Osteocyte (in vitro differentiated cells): ENCODE measurements around the gene GABRB3. TPM values are rescaled to one million over a fixed set of nuclear protein-coding genes. Genes with fewer than 3 reads are reported as not detected.

Source experiments
- DNase-seq: peaks from one replicate; pipeline ENCODE4 v3.0.0; 2021; ENCODE audit warnings: mixed read lengths; ENCODE audit not compliant: unreplicated experiment; ENCODE audit errors: extremely low spot score
- H3K27ac Mint-ChIP-seq: one replicate; pipeline ENCODE4 v1.8.0; 2021; ENCODE audit warnings: mild to moderate bottlenecking, mixed read lengths; ENCODE audit not compliant: unreplicated experiment
- H3K27me3 Mint-ChIP-seq: one replicate; pipeline ENCODE4 v1.8.0; 2021; ENCODE audit warnings: mixed read lengths; ENCODE audit not compliant: unreplicated experiment
- H3K36me3 Mint-ChIP-seq: one replicate; pipeline ENCODE4 v1.8.0; 2021; ENCODE audit warnings: mixed read lengths; ENCODE audit not compliant: unreplicated experiment
- H3K4me1 Mint-ChIP-seq: one replicate; pipeline ENCODE4 v1.8.0; 2021; ENCODE audit warnings: mixed read lengths; ENCODE audit not compliant: unreplicated experiment
- H3K4me3 Mint-ChIP-seq: one replicate; pipeline ENCODE4 v1.8.0; 2021; ENCODE audit warnings: mild to moderate bottlenecking, moderate library complexity, mixed read lengths; ENCODE audit not compliant: unreplicated experiment
- H3K9me3 Mint-ChIP-seq: one replicate; pipeline ENCODE4 v1.8.0; 2021; ENCODE audit warnings: mixed read lengths; ENCODE audit not compliant: unreplicated experiment
- total RNA-seq: library from RNA; stranded (reverse); gene quantifications from 2 replicates; pipeline ENCODE4 v1.2.1, GENCODE V29; 2021
- TF ChIP-seq, protein P1 (sequence below): fragments of 200-600 bp; sonication (generic); IDR thresholded peaks from 2 replicates; pipeline ENCODE4 v1.5.0; 2021; ENCODE audit warnings: antibody characterized with exemption, mild to moderate bottlenecking, moderate library complexity

GABRB3 gene
- total RNA-seq, 1 donor from 2014 or later, result 7.4 TPM

DNA sequence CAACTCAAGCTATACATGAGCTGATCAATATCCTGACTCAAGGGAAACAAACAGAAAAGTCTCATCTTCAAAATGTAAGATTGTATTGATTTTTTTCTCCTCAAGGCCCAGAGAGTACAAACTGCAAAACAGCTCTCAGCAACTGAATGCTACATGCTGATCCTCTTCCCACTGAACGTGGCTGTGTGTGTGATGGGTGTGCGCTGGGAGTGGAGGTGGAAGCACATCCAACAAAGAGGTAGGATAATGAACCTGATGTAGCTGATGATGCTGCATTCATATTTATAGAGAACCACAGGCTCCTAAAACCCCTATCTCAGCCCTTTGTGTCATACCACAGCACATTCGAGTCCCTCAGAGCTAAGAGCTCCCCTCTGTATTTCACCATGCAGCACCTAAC is 56.8 kb downstream of the GABRB3 start:
- Mint-ChIP-seq H3K27ac (no peak overlapping the region), H3K4me3 (no peak overlapping the region), H3K36me3 (no peaks in the 10 kb centered on the region), H3K4me1 (no peaks in the 10 kb centered on the region), H3K9me3 (peaks cover 32% of the 10 kb centered on the region), H3K27me3 (no peaks in the 10 kb centered on the region)
- DNase-seq, result no peak
- TF ChIP-seq, protein P1, sequence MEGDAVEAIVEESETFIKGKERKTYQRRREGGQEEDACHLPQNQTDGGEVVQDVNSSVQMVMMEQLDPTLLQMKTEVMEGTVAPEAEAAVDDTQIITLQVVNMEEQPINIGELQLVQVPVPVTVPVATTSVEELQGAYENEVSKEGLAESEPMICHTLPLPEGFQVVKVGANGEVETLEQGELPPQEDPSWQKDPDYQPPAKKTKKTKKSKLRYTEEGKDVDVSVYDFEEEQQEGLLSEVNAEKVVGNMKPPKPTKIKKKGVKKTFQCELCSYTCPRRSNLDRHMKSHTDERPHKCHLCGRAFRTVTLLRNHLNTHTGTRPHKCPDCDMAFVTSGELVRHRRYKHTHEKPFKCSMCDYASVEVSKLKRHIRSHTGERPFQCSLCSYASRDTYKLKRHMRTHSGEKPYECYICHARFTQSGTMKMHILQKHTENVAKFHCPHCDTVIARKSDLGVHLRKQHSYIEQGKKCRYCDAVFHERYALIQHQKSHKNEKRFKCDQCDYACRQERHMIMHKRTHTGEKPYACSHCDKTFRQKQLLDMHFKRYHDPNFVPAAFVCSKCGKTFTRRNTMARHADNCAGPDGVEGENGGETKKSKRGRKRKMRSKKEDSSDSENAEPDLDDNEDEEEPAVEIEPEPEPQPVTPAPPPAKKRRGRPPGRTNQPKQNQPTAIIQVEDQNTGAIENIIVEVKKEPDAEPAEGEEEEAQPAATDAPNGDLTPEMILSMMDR, result no peak

DNA sequence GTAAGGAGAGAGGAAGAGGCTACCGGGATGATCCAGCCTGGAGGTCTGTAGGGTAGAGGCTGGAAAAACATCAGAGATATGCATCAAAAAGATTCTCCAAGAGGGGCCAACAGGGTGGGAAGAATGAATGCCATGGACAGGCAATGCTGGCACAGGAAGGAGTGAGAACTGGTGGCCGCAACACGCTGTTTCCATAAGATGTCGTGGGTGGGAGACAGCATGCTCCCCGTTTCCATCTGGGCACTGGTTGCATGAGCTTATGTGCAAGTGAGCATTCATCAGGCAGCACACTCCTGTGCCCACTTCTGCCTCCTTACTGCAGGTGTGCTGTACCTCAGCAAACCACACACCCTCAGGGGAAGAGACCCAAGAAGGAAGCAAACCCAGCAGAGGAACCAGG is 59.4 kb downstream of the GABRB3 start:
- no peak overlapping the region for H3K27ac Mint-ChIP-seq
- no peak overlapping the region for H3K4me3 Mint-ChIP-seq
- DNase-seq, result no peak
- H3K9me3 Mint-ChIP-seq, result peaks cover 25% of the 10 kb centered on the region
- H3K36me3 Mint-ChIP-seq, result no peaks in the 10 kb centered on the region
- no peaks in the 10 kb centered on the region for H3K4me1 Mint-ChIP-seq
- H3K27me3 Mint-ChIP-seq, result no peaks in the 10 kb centered on the region
- TF ChIP-seq, protein P1, result no peak

DNA sequence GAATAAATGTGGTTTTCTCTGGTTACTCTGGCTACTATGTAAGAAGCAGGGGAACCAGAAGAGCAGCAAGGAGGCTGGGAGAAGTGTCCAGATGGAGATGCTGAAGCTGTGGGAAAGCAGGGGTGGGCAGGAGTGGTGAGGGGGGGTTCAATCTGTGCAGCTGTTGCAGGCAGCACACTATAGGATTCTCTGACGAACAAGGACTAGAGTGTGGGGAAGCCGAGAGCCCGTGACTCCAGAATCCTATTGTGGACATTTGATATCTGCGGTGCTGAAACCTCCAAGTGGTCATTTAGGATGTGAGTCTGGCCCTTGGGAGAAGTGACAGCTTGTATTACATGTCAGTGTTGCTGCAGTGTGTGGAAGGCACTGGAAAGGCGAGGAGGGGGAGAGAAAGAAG is 60.5 kb downstream of the GABRB3 start:
- Mint-ChIP-seq H3K4me3 (no peak overlapping the region), H3K36me3 (no peaks in the 10 kb centered on the region), H3K4me1 (no peaks in the 10 kb centered on the region), H3K27ac (no peak overlapping the region), H3K27me3 (no peaks in the 10 kb centered on the region), H3K9me3 (peaks cover 23% of the 10 kb centered on the region)
- DNase-seq, result no peak
- TF ChIP-seq, protein P1, result no peak

DNA sequence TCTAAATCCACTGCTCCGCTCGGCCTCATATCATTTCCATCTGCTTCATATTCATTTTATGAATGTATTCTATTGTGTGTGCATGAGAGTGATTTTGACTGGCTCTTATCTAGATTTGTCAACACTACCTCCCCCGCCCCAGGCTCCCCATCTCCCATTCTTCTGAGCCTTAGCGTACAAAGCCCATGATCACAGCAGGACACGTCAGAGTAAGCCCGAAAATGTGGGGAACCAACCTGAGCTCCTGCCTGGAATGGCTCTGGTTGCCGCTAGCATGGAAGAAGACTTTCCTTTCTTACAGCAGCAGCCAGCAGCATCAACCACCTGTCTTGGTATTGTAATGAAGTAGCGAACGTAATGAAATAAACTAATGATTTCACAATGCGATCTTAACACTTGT is 61.4 kb downstream of the GABRB3 start:
- no peak overlapping the region for H3K4me3 Mint-ChIP-seq
- H3K27ac Mint-ChIP-seq, result no peak overlapping the region
- TF ChIP-seq, protein P1, result no peak
- DNase-seq, result no peak
- no peaks in the 10 kb centered on the region for H3K27me3 Mint-ChIP-seq
- no peaks in the 10 kb centered on the region for H3K36me3 Mint-ChIP-seq
- H3K9me3 Mint-ChIP-seq, result peaks cover 17% of the 10 kb centered on the region
- no peaks in the 10 kb centered on the region for H3K4me1 Mint-ChIP-seq

DNA sequence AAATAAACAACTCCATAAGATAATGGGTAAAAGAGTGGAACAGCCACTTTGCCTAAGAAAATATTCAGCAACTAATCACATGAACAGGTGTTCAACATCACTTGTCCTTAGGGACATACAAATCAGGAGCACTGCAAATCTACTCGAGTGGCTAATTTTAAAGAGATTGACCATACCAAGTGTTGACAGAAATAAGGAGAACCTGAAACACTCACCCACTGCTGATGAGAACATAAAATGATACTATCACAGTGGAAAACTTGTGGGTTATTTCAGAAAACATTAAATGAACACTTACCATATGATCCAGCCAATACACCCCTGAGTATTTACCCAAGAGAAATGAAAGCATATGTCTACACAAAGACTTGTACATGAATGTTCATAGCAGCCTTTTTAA is 70.5 kb downstream of the GABRB3 start:
- no peaks in the 10 kb centered on the region for H3K27me3 Mint-ChIP-seq
- H3K4me1 Mint-ChIP-seq, result no peaks in the 10 kb centered on the region
- H3K36me3 Mint-ChIP-seq, result no peaks in the 10 kb centered on the region
- TF ChIP-seq, protein P1, result no peak
- DNase-seq, result no peak
- no peak overlapping the region for H3K27ac Mint-ChIP-seq
- H3K4me3 Mint-ChIP-seq, result no peak overlapping the region
- no peaks in the 10 kb centered on the region for H3K9me3 Mint-ChIP-seq
